Activated naive CD8-positive, alpha-beta T cell treated with anti-CD3 and anti-CD28 coated beads, Interleukin-2, amount 50 U/mL, for 16 hours (primary cell): ENCODE measurements around the gene DNAJC2.
"Not testable (repeated sequence)": the region's sequence is repeated elsewhere in the genome, so short reads cannot be mapped to it uniquely, and the experiment has no call there.

Source experiments
- DNase-seq: peaks from one replicate; pipeline ENCODE4 v3.0.0-alpha.2; 2020; ENCODE audit warnings: low read depth, low spot score

The DNAJC2 gene

GRCh38 chr7:103341466-103341865 is 3.1 kb downstream of the DNAJC2 start:
- no peak for DNase-seq

GRCh38 chr7:103338864-103339263 is 5.7 kb downstream of the DNAJC2 start:
- DNase-seq: no peak

GRCh38 chr7:103336761-103337160 is 7.8 kb downstream of the DNAJC2 start:
- no peak for DNase-seq

- DNase-seq: no peak
Measured at GRCh38 chr7:103325744-103326143, 18.8 kb downstream of the DNAJC2 start.

- no peak for DNase-seq
Measured at GRCh38 chr7:103317009-103317408, 27.6 kb downstream of the DNAJC2 start.

- no peak for DNase-seq
Measured at GRCh38 chr7:103316380-103316941, 28.1 kb downstream of the DNAJC2 start.

- DNase-seq: no peak
Measured at GRCh38 chr7:103314852-103315251, 29.7 kb downstream of the DNAJC2 start.

GRCh38 chr7:103307503-103308231 is 36.9 kb downstream of the DNAJC2 start:
- DNase-seq: no peak

GRCh38 chr7:103301441-103301840 is 43.1 kb downstream of the DNAJC2 start:
- no peak for DNase-seq

- DNase-seq: no peak
Measured at GRCh38 chr7:103299660-103300059, 44.9 kb downstream of the DNAJC2 start.

GRCh38 chr7:103297837-103298179 is 46.8 kb downstream of the DNAJC2 start:
- no peak for DNase-seq

GRCh38 chr7:103296901-103297836 is 47.4 kb downstream of the DNAJC2 start, which contains the start of gene PMPCB:
TSS of gene PMPCB (plus strand) at chr7:103297435. CDS start at chr7:103297460, 25 bp downstream.
- DNase-seq: peak; percentile 93

GRCh38 chr7:103293526-103293925 is 51.0 kb downstream of the DNAJC2 start:
- no peak for DNase-seq

GRCh38 chr7:103292122-103292521 is 52.4 kb downstream of the DNAJC2 start:
- DNase-seq: no peak

- not testable (repeated sequence) for DNase-seq
Measured at GRCh38 chr7:103282802-103283427, 61.7 kb downstream of the DNAJC2 start.

- not testable (repeated sequence) for DNase-seq
Measured at GRCh38 chr7:103280803-103281155, 63.8 kb downstream of the DNAJC2 start.

- peak; percentile 83 for DNase-seq
Measured at GRCh38 chr7:103279963-103280802, 64.4 kb downstream of the DNAJC2 start.

- DNase-seq: not testable (repeated sequence)
Measured at GRCh38 chr7:103279636-103279962, 65.0 kb downstream of the DNAJC2 start.

GRCh38 chr7:103278195-103278594 is 66.4 kb downstream of the DNAJC2 start:
- not testable (repeated sequence) for DNase-seq

- DNase-seq: not testable (repeated sequence)
Measured at GRCh38 chr7:103274867-103275266, 69.7 kb downstream of the DNAJC2 start.

- DNase-seq: not testable (repeated sequence)
Measured at GRCh38 chr7:103273374-103273773, 71.2 kb downstream of the DNAJC2 start.
